ENCODE measurements around the gene MTAP. TPM values are rescaled to one million over a fixed set of nuclear protein-coding genes. Genes with fewer than 3 reads are reported as not detected.
A peak's percentile ranks its signal among the peaks of the same experiment; 100 is the strongest.

The MTAP gene
- total and polyA plus RNA-seq, 7 donors = 4.3 to 16.6 (median 14.8) TPM

- Histone ChIP-seq H3K27me3 (ENCODE audit: insufficient read depth in 3 of 3, low read length in 2 of 3) (peaks cover 9 to 100% (median 50%) of the 10 kb centered on the region in 3 donors), H3K9me3 (no peaks in the 10 kb centered on the region), H3K4me1 (peaks cover 20% of the 10 kb centered on the region), H3K36me3 (ENCODE audit: insufficient read depth in 1 of 2, low read depth in 1 of 2) (no peaks in the 10 kb centered on the region), H3K4me3 (no peak overlapping the region), H3K27ac (no peak overlapping the region)
- intact Hi-C loops (cut with DNase I) = loop anchor here in 1 of 2 donors (10.0 kb wide), 1 partner anchor 145 kb away; no protein-coding TSS in a partner anchor
- TF ChIP-seq CTCF (IDR thresholded peaks at IDR 0.05) = no peak
- WGBS, 3 donors = 11 to 15% (median 11%) methylated on average over 24 of the region's 24 CpGs
- DNase-seq = no peak
- no peak for ATAC-seq
These were observed 167.7 kb downstream of the MTAP start for GRCh38 chr9:21969951-21970799.

GRCh38 chr9:21970800-21971640 is 168.6 kb downstream of the MTAP start:
- Histone ChIP-seq H3K4me1 (peaks cover 15% of the 10 kb centered on the region), H3K4me3 (no peak overlapping the region), H3K27me3 (ENCODE audit: insufficient read depth in 3 of 3, low read length in 2 of 3) (peaks cover 9 to 100% (median 50%) of the 10 kb centered on the region in 3 donors), H3K36me3 (ENCODE audit: insufficient read depth in 1 of 2, low read depth in 1 of 2) (no peaks in the 10 kb centered on the region), H3K9me3 (no peaks in the 10 kb centered on the region), H3K27ac (no peak overlapping the region)
- DNase-seq = peak in 1 of 2 donors; percentile 51
- TF ChIP-seq CTCF (IDR thresholded peaks at IDR 0.05) = no peak
- no peak for ATAC-seq
- 4 to 8% (median 6%) methylated on average over 27 to 45 of the region's 45 CpGs for WGBS, 3 donors
- intact Hi-C loops (cut with DNase I) = loop anchor here in 1 of 2 donors (10.0 kb wide), 1 partner anchor 146 kb away; no protein-coding TSS in a partner anchor

- Histone ChIP-seq H3K27ac (no peak overlapping the region), H3K36me3 (ENCODE audit: insufficient read depth in 1 of 2, low read depth in 1 of 2) (no peaks in the 10 kb centered on the region), H3K9me3 (no peaks in the 10 kb centered on the region), H3K27me3 (ENCODE audit: insufficient read depth in 3 of 3, low read length in 2 of 3) (peaks cover 7 to 100% (median 48%) of the 10 kb centered on the region in 3 donors), H3K4me1 (peaks cover 15% of the 10 kb centered on the region), H3K4me3 (no peak overlapping the region)
- ATAC-seq (no peak), DNase-seq (no peak)
- no peak for TF ChIP-seq CTCF (IDR thresholded peaks at IDR 0.05)
- intact Hi-C loops (cut with DNase I) = loop anchor here in 1 of 2 donors (10.0 kb wide), 1 partner anchor 148 kb away; no protein-coding TSS in a partner anchor
These were observed 169.9 kb downstream of the MTAP start for GRCh38 chr9:21972361-21972760.

- ATAC-seq = no peak
- H3K4me1 ChIP-seq = peaks cover 8% of the 10 kb centered on the region
- TF ChIP-seq CTCF (IDR thresholded peaks at IDR 0.05) = no peak
- peak overlapping the region; percentile 63 for H3K4me3 ChIP-seq
- no peaks in the 10 kb centered on the region for H3K36me3 ChIP-seq (ENCODE audit: insufficient read depth in 1 of 2, low read depth in 1 of 2)
- no peak overlapping the region for H3K27ac ChIP-seq
- no peak for DNase-seq
- intact Hi-C loops (cut with DNase I) = loop anchor here in 1 of 2 donors (10.0 kb wide), 1 partner anchor 150 kb away; no protein-coding TSS in a partner anchor
- H3K27me3 ChIP-seq (ENCODE audit: insufficient read depth in 3 of 3, low read length in 2 of 3) = peaks cover 9 to 100% (median 41%) of the 10 kb centered on the region in 3 donors
- 2 to 4% (median 2%) methylated on average over 21 of the region's 21 CpGs for WGBS, 3 donors
- no peaks in the 10 kb centered on the region for H3K9me3 ChIP-seq
These were observed 171.9 kb downstream of the MTAP start for GRCh38 chr9:21974343-21974721.
